Fibroblast of skin of right quadriceps (primary cell): ENCODE measurements around the gene IL12RB2.

Source experiments
- DNase-seq: peaks from one replicate; pipeline ENCODE4 v3.0.0-alpha.2; 2013

IL12RB2 gene, protein sequence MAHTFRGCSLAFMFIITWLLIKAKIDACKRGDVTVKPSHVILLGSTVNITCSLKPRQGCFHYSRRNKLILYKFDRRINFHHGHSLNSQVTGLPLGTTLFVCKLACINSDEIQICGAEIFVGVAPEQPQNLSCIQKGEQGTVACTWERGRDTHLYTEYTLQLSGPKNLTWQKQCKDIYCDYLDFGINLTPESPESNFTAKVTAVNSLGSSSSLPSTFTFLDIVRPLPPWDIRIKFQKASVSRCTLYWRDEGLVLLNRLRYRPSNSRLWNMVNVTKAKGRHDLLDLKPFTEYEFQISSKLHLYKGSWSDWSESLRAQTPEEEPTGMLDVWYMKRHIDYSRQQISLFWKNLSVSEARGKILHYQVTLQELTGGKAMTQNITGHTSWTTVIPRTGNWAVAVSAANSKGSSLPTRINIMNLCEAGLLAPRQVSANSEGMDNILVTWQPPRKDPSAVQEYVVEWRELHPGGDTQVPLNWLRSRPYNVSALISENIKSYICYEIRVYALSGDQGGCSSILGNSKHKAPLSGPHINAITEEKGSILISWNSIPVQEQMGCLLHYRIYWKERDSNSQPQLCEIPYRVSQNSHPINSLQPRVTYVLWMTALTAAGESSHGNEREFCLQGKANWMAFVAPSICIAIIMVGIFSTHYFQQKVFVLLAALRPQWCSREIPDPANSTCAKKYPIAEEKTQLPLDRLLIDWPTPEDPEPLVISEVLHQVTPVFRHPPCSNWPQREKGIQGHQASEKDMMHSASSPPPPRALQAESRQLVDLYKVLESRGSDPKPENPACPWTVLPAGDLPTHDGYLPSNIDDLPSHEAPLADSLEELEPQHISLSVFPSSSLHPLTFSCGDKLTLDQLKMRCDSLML

DNA sequence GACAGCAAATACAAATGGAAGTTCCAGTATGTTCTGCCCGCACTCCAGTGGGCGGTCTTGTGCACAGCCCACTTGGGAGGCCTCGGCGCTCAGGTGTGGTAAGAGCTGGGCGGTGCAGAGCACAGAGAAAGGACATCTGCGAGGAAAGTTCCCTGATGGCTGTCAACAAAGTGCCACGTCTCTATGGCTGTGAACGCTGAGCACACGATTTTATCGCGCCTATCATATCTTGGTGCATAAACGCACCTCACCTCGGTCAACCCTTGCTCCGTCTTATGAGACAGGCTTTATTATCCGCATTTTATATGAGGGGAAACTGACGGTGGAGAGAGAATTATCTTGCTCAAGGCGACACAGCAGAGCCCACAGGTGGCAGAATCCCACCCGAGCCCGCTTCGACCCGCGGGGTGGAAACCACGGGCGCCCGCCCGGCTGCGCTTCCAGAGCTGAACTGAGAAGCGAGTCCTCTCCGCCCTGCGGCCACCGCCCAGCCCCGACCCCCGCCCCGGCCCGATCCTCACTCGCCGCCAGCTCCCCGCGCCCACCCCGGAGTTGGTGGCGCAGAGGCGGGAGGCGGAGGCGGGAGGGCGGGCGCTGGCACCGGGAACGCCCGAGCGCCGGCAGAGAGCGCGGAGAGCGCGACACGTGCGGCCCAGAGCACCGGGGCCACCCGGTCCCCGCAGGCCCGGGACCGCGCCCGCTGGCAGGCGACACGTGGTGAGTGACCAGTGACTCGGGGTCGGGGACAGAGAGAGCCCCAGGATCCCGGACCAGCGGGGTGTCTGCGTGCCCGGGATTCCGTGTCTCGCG, at the start of gene IL12RB2:
TSS of gene IL12RB2 (plus strand) at position 623 of the 810 bp plus-strand sequence. CDS start 12,496 bp downstream, outside the sequence.
- no peak for DNase-seq

DNA sequence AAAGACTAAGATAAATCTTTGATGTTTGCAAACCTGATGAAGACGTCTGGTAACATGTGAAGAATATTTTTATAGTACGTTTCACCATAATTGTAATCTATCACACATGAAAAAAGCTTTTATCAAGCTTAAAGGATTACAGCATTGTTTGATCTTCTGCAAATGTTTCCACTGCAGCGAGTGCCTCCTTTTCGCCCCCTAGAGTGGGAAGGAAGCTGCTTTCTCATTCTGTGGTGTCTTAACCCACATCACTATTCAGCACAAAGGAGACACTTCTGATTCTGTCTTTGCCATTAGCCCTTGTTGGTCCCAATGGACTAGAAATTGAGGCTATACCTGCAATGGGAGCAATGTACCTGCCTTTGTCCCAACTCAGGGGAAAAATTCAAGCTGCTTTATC, 46.0 kb upstream of the IL12RB2 start:
- no peak for DNase-seq

DNA sequence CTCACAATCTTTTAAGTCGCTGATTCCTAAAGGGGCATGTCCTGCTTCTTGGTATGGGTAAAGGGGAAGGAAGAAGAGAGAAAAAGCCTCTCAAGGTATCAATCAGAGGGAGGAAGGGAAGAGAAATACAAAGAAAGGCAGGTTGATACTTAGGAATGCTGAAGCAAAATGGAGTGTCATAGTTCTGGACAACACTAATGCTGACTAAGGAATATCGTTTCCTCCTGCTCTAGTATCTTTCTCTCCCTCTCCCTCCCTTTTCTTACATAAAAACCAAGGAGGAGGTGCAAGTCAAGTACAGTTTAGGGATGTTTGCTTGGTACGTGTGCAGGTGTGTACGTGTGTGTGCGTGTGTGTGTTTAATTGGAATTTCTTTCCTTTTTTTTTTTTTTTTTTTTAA, 44.9 kb upstream of the IL12RB2 start:
- DNase-seq = no peak

- no peak for DNase-seq
Measured at GRCh38 chr1:67264152-67264551, 43.5 kb upstream of the IL12RB2 start.

- DNase-seq = no peak
Measured at GRCh38 chr1:67264899-67265298, 42.8 kb upstream of the IL12RB2 start.

- no peak for DNase-seq
Measured at GRCh38 chr1:67269061-67269460, 38.6 kb upstream of the IL12RB2 start.

DNA sequence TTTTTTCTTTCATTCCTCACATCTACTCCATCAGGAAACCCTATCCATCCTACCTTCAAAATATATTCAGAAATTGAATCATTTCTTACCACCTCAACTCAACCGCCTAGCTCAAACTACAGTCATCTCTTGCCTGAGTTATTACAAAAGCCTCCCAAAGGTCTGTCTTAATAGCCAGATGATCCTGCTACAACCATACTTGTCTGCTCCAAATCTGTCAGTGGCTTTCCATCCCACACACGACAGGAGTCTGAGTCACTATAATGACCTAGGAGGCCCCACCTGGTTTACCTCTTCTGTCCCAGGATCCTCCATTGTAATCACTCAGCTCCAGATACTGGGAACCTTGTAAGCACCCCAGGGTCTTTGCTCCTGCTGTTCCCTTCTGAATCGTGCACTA, 37.1 kb upstream of the IL12RB2 start:
- no peak for DNase-seq

DNA sequence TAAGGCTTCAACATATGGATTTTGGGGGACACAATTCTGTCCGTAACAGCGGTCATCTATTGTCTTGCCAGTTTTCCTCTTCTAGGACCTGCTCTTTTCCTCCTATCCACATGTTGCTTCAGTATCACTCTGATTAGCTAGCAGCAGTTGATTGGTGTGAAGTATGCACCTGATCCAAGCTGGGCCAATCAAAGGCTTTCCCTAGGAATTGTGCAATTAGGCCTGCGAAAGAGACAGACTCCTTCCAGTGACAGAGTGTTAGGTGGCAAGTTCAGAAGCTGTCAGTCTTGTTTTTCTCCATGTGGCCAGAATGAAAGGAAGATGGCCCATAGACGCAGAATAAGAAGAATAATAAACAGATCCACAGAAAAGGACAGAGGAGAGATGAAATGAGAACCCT, 34.1 kb upstream of the IL12RB2 start:
- DNase-seq = no peak

GRCh38 chr1:67274623-67275325, 32.9 kb upstream of the IL12RB2 start:
- no peak for DNase-seq

DNA sequence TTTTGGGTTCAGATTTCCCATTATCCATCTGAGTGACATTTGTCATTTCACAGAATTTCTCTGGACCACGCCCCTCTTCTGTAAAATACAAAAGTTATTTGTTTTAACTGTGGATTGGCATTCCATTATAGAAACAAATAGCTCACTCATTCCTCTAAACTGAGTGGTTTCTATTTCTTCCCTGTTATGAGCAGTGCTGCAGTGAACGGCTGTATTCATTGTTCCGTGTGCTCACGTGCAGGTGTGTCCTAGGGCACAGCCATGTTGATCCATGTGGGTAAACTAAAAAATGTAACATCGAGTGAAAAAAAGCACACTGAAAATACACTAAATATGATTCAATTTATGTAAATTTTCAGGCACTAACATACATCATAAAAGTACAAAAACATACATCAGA, 27.0 kb upstream of the IL12RB2 start:
- DNase-seq = no peak

DNA sequence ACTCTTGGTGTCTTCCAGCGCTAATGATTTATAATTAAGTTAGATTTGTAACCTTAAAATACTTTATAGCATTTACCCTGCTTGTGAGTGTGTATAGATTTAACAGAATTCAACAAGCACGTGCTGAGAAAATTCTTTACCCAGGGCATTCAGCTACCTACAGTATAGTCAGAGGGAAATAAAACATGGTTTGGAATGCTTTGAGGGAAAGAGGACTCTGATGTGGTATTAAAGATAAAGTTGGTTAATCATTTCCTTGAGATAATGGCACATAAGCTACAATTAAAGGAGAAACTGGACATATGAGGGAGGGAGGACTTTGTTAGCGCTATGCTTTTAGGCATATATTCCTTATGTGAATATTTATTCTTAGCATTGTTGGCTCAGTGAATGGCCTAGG, 26.4 kb upstream of the IL12RB2 start:
- no peak for DNase-seq

DNA sequence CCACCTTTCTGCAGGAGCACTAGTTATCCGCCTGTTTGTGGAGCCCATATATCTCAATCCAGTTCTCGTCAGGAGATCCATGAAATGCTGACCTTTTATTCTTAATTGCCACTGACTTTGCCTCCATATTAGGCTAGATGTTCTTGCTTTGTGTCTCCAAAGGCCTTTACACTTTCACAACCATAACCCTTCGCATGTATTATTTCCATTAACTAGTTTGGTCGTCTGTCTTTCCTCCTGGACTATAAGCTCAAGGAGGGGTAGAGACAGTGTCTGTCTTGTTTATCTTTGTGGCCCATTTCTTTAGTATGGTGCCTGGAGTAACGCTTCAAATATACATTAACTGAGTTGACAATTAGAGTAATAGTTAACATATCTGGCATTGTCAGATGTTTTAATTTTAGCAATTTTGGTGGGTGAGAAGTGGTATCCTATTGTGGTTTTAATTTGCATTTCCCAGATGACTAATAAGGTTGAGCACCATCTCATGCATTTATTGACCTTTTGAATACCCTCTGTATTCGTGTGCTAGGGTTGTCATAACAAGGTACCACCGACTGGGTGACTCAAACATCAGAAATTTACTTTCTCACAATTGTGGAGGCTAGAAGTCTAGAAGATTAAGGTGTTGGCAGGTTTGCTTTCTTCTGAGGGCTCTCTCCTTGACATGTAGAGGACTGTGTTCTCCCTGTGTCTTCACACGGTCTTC, 21.7 kb upstream of the IL12RB2 start:
- DNase-seq = peak; percentile 2

GRCh38 chr1:67290236-67290635, 17.4 kb upstream of the IL12RB2 start:
- no peak for DNase-seq

GRCh38 chr1:67294836-67295617, 12.6 kb upstream of the IL12RB2 start:
- no peak for DNase-seq

DNA sequence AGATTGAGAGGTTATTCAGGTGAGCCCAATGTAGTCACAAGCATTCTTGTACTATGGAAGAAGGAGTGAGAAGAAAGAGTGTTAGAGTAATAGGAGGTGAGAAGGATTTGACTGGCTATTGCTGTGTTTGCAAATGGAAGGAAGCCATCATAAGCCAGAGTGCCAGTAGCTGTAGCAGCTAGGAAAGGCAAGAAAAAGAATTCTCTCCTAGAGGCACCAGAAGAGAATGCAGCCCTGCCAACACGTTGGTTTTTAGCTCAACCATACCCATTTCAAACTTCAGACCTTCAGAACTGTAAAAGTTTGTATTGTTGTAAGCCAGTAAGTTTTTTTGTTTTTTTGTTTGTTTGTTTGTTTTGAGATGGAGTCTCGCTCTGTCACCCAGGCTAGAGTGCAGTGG, 8.9 kb upstream of the IL12RB2 start:
- no peak for DNase-seq

DNA sequence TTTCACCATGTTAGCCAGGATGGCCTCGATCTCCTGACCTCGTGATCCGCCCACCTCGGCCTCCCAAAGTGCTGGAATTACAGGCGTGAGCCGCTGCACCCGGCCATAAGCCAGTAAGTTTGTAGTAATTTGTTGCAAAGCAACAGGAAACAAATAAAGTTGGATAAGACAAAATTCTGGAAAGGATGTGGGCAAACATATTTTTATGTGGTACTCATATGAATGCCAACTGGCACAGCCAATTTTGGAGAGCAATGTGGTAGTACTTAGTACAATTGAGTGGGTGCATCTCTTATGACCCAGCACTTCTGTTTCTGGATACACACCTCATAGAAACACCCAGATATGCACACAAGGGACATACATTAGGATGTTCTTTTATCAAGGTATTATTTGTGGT, 8.4 kb upstream of the IL12RB2 start:
- DNase-seq = no peak

GRCh38 chr1:67300561-67300960, 7.1 kb upstream of the IL12RB2 start:
- DNase-seq = peak; percentile 9

DNA sequence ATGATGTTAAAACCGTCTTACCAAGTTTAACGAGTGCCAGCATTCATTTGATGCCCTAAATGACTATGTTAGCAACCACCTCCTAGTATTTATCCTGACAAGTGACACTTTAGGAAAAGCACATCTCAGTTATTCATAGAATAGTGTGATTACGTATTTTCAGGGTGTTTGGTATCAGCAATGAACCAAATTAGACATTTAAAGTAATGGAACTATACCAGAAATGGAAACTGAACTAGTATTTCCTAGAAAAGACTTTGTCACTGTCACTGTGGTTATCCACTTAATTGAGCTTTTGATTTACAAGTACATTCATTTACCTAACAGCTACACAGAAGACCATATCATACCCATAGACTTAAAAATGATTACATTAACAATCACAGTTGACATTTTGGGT, 3.6 kb upstream of the IL12RB2 start:
- no peak for DNase-seq

DNA sequence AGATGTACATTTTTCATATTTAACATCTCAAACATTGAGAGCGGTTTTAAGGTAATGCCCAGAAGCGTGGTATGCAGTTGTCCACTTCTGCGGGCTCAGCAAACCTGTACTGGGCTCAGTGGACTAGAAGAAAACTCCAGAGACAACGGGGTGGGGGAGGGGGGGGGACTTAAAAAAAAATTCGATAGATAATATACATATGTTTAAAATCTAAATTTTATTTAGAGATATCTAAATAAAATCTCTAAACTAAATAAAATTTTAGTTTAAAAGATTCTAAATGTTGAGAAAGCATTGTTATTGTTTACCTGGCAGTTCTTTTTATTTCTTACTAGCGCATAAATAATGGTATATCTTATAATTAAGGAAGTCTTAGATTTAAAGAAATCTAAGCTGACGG, 1.1 kb upstream of the IL12RB2 start:
- no peak for DNase-seq

DNA sequence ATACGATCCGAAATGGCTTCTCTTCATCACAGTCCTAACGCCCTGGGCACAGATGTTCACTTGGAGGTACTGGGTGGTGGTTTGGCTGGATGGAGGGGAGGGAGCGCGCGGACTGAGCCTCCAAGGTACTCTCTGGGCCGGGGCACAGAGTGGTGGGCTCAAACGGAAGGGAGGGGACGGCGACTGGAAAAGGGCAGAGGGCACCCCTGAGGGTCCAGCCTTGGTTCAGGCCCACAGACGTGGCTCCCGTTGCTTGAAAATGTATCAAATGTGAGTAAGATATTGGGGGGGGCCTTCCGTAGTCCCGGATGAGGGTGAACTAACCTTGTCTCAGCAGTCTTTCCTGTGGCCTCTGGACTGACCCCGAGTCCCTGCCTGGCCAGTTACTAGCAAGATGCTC, 463 bp downstream of the IL12RB2 start:
- DNase-seq = no peak

GRCh38 chr1:67312615-67313014, 4.9 kb downstream of the IL12RB2 start:
- DNase-seq = no peak
